HEK293T (cell line): Measurements from ENCODE around the gene NUP62CL.

Source experiments
- BHLHE40 ChIP-seq: fragments of 450-650 bp; IDR thresholded peaks from 2 replicates; pipeline ENCODE4 v1.6.1; 2016; ENCODE audit warnings: mild to moderate bottlenecking, moderate library complexity, borderline replicate concordance
- CTBP1 ChIP-seq: fragments of 450-650 bp; IDR thresholded peaks from 2 replicates; pipeline ENCODE4 v1.6.1; 2016; ENCODE audit warnings: borderline replicate concordance
- FOXK2 ChIP-seq: fragments of 450-650 bp; IDR thresholded peaks from 2 replicates; pipeline ENCODE4 v1.6.1; 2016; ENCODE audit warnings: mild to moderate bottlenecking
- FOXM1 ChIP-seq: fragments of 450-650 bp; IDR thresholded peaks from 2 replicates; pipeline ENCODE4 v1.6.1; 2017; ENCODE audit warnings: mild to moderate bottlenecking, borderline replicate concordance
- HDGF ChIP-seq: fragments of 450-650 bp; IDR thresholded peaks from 2 replicates; pipeline ENCODE4 v1.6.1; 2017; ENCODE audit warnings: antibody characterized with exemption, borderline replicate concordance
- LEF1 ChIP-seq: fragments of 450-650 bp; IDR thresholded peaks from 2 replicates; pipeline ENCODE4 v1.6.1; 2017; ENCODE audit warnings: mild to moderate bottlenecking, borderline replicate concordance
- NFRKB ChIP-seq: fragments of 450-650 bp; IDR thresholded peaks from 2 replicates; pipeline ENCODE4 v1.6.1; 2016; ENCODE audit warnings: mild to moderate bottlenecking, moderate library complexity
- SP1 ChIP-seq: fragments of 450-650 bp; IDR thresholded peaks from 2 replicates; pipeline ENCODE4 v1.6.1; 2017
- SUZ12 ChIP-seq: fragments of 450-650 bp; IDR thresholded peaks from 2 replicates; pipeline ENCODE4 v1.6.1; 2016; ENCODE audit warnings: mild to moderate bottlenecking
- TARDBP ChIP-seq: fragments of 450-650 bp; IDR thresholded peaks from 2 replicates; pipeline ENCODE4 v1.6.1; 2016

DNA sequence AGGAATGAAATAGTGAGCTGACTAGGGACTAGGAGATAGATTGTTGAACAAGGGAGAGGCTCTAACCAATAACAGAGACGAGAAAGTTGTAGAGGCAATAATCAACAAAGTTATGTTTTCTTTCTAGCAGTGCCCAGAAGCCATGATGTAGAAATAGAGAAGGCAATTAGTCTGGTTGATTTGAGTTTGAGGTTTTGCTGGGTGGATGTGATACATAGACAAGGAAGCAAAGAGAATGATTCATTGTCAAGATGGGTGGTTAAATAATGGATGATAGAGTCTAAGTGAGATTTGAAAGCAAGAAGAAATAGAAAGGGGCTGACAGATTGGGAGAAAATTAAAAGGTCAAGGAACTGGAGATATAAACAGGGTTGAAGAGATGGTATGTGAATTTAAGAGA is 98.8 kb downstream of the NUP62CL start:
- TF ChIP-seq CTBP1 (no peak), BHLHE40 (no peak), SUZ12 (no peak), FOXK2 (no peak), HDGF (no peak), FOXM1 (no peak), TARDBP (no peak), NFRKB (no peak), SP1 (no peak), LEF1 (no peak)
